ENCODE data around the gene KCNMB2.
"Not testable (repeated sequence)": the region's sequence is repeated elsewhere in the genome, so short reads cannot be mapped to it uniquely, and the experiment has no call there.

Gene KCNMB2

GRCh38 chr3:178850450-178851190, 314.4 kb downstream of the KCNMB2 start:
- H3K27me3 ChIP-seq, result no peaks in the 10 kb centered on the region
- H3K9me3 ChIP-seq, result no peaks in the 10 kb centered on the region
- H3K4me3 ChIP-seq (ENCODE audit: low read depth, low read length), result no peak overlapping the region
- no peaks in the 10 kb centered on the region for H3K36me3 ChIP-seq
- no peak for DNase-seq
- TF ChIP-seq CTCF (IDR thresholded peaks at IDR 0.05; ENCODE audit: low read depth, low read length), result no peak
- no peaks in the 10 kb centered on the region for H3K4me1 ChIP-seq

GRCh38 chr3:178851564-178851963, 315.3 kb downstream of the KCNMB2 start:
- TF ChIP-seq CTCF (IDR thresholded peaks at IDR 0.05; ENCODE audit: low read depth, low read length), result no peak

DNA sequence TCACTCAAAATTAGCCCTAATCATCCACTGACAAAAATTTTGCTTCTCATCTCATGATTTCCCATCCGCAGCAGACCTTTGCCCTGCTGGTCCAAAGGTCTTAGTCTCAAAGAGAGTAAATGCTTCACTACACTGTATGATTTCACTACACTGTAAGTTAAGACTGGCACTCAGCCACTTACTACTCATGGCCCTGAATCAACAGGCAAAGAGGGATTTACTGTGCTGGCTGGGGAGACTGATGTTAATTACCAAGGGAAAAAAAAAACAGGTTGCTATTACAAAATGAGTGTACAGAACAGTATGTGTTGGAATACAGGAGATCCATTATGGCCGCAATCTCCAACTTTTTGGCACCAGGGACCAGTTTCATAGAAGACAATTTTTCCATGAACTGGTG, 320.6 kb downstream of the KCNMB2 start:
- no peak for TF ChIP-seq CTCF (IDR thresholded peaks at IDR 0.05; ENCODE audit: low read depth, low read length)
- H3K4me3 ChIP-seq (ENCODE audit: low read depth, low read length), result no peak overlapping the region
- DNase-seq, result no peak
- no peaks in the 10 kb centered on the region for H3K4me1 ChIP-seq
- H3K27me3 ChIP-seq, result no peaks in the 10 kb centered on the region
- H3K9me3 ChIP-seq, result no peaks in the 10 kb centered on the region
- no peaks in the 10 kb centered on the region for H3K36me3 ChIP-seq

More at GRCh38 chr3:178851564-178851963, 315.3 kb downstream of the KCNMB2 start:
- Histone ChIP-seq H3K27me3 (no peaks in the 10 kb centered on the region), H3K4me3 (ENCODE audit: low read depth, low read length) (no peak overlapping the region), H3K9me3 (no peaks in the 10 kb centered on the region), H3K36me3 (no peaks in the 10 kb centered on the region), H3K4me1 (no peaks in the 10 kb centered on the region)
- no peak for DNase-seq

DNA sequence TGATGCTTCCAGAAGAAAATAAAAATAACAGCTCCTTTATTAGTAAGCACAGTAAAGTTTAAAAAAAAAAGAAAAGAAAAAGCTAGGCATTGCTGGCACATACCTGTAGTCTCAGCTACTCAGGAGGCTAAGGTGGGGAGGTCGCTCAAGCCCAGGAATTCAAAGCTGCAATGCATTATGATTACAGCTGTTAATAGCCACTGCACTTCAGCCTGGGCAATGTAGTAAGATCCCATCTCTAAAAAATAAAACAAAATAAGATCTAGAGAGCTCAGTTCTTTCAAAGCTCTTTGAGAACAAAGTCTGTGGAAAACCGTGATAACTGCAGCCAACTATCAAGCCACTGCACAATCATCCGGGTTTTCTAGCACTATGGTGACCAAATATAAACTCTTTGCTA, 323.1 kb downstream of the KCNMB2 start:
- H3K9me3 ChIP-seq, result no peaks in the 10 kb centered on the region
- H3K4me3 ChIP-seq (ENCODE audit: low read depth, low read length), result no peak overlapping the region; the same call in 1 of the 2 replicates
- no peaks in the 10 kb centered on the region for H3K27me3 ChIP-seq
- no peaks in the 10 kb centered on the region for H3K36me3 ChIP-seq
- DNase-seq, result no peak
- H3K4me1 ChIP-seq, result no peaks in the 10 kb centered on the region
- TF ChIP-seq CTCF (IDR thresholded peaks at IDR 0.05; ENCODE audit: low read depth, low read length), result no peak

- not testable (repeated sequence) for H3K27me3 ChIP-seq, H3K9me3 ChIP-seq, H3K36me3 ChIP-seq, DNase-seq, H3K4me1 ChIP-seq
- H3K4me3 ChIP-seq (ENCODE audit: low read depth, low read length), result peak overlapping the region; percentile 19; the same call in 1 of the 2 replicates
Observed at GRCh38 chr3:178859900-178860436, 323.7 kb downstream of the KCNMB2 start.

DNA sequence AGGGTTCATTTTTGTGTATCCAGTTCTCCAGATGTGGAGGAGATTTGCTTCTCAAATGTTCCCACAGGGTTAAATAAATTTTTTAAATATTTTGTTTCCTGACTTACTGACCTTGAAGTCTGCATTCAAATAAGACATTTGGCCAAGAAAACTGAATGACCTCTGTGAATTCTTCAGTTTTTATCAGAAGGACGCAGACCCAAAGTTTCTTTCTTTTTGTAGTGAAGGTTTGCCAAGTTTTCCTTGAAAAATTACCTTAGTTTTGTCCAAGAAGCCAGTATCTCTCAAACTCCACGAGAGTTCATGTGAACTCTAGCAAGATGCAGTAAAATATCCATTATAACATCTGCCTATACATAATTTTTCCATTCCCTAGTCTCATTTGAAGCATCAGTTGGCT, 332.4 kb downstream of the KCNMB2 start:
- H3K36me3 ChIP-seq, result no peaks in the 10 kb centered on the region
- H3K27me3 ChIP-seq, result no peaks in the 10 kb centered on the region
- no peak overlapping the region for H3K4me3 ChIP-seq (ENCODE audit: low read depth, low read length)
- DNase-seq, result no peak
- no peak for TF ChIP-seq CTCF (IDR thresholded peaks at IDR 0.05; ENCODE audit: low read depth, low read length)
- H3K4me1 ChIP-seq, result no peaks in the 10 kb centered on the region
- H3K9me3 ChIP-seq, result no peaks in the 10 kb centered on the region

Data from BE2C (cell line).